Keratinocyte (primary cell): Measurements from ENCODE around the gene OPRL1. TPM values are rescaled to one million over a fixed set of nuclear protein-coding genes. Genes with fewer than 3 reads are reported as not detected.

Experiments
- DNase-seq: peaks from one replicate; pipeline ENCODE4 v3.0.0-alpha.2; 2011; ENCODE audit warnings: low read depth, missing footprints, low spot score
- FAIRE-seq: peaks from 2 replicates; lab custom pipeline; 2011; peaks lifted over from hg19 to GRCh38; lab: Jason Lieb, UNC
- H2AFZ ChIP-seq: 2 replicates; pipeline ENCODE4 v1.6.0; 2012; ENCODE audit warnings: low read length, control low read depth, inconsistent platforms; ENCODE audit not compliant: control insufficient read depth
- H3K27ac ChIP-seq: 2 replicates; pipeline ENCODE4 v1.5.1; 2011; ENCODE audit warnings: low read length; ENCODE audit not compliant: control insufficient read depth, insufficient read depth
- H3K27me3 ChIP-seq: 3 replicates; pipeline ENCODE4 v1.6.0; 2011; ENCODE audit warnings: low read length; ENCODE audit not compliant: control insufficient read depth, insufficient read depth; ENCODE audit errors: extremely low read depth
- H3K36me3 ChIP-seq, 2 experiments: 2 replicates in 1 of 2; 3 replicates in 1 of 2; pipeline ENCODE4 v1.5.1; 2011; ENCODE audit warnings: low read length in 2 of 2, mild to moderate bottlenecking in 1 of 2; ENCODE audit not compliant: control insufficient read depth in 2 of 2, insufficient read depth in 2 of 2; ENCODE audit errors: extremely low read depth in 1 of 2
- H3K4me1 ChIP-seq: 3 replicates; pipeline ENCODE4 v1.5.1; 2011; ENCODE audit warnings: low read length; ENCODE audit not compliant: control insufficient read depth, insufficient read depth; ENCODE audit errors: extremely low read depth
- H3K4me2 ChIP-seq: 3 replicates; pipeline ENCODE4 v1.6.0; 2011; ENCODE audit warnings: low read depth, low read length; ENCODE audit not compliant: control insufficient read depth, insufficient read depth; ENCODE audit errors: extremely low read depth
- H3K4me3 ChIP-seq, 3 experiments: fragments of 200-600 bp in 1 of 3; sonication (generic) in 1 of 3; 2 replicates in 2 of 3; 3 replicates in 1 of 3; pipeline ENCODE4 v1.5.1; 2011 to 2016; ENCODE audit warnings: low read length in 3 of 3, mild to moderate bottlenecking in 3 of 3, control low read depth in 2 of 3, inconsistent platforms in 1 of 3, low read depth in 1 of 3, mixed read lengths in 1 of 3, mixed run types in 1 of 3, moderate library complexity in 1 of 3; ENCODE audit not compliant: control insufficient read depth in 2 of 3, insufficient read depth in 2 of 3; ENCODE audit errors: extremely low read depth in 1 of 3
- H3K79me2 ChIP-seq: 2 replicates; pipeline ENCODE4 v1.6.0; 2012; ENCODE audit warnings: low read length; ENCODE audit not compliant: control insufficient read depth, insufficient read depth
- H3K9ac ChIP-seq: 3 replicates; pipeline ENCODE4 v1.6.0; 2011; ENCODE audit warnings: low read length; ENCODE audit not compliant: control insufficient read depth, insufficient read depth; ENCODE audit errors: extremely low read depth
- H3K9me1 ChIP-seq: 3 replicates; pipeline ENCODE4 v1.6.0; 2011; ENCODE audit warnings: low read length; ENCODE audit not compliant: control insufficient read depth, insufficient read depth; ENCODE audit errors: extremely low read depth
- H3K9me3 ChIP-seq: 2 replicates; pipeline ENCODE4 v1.5.1; 2012; ENCODE audit warnings: low read depth, low read length; ENCODE audit not compliant: control insufficient read depth
- H4K20me1 ChIP-seq: 3 replicates; pipeline ENCODE4 v1.6.0; 2011; ENCODE audit warnings: low read length; ENCODE audit not compliant: control insufficient read depth, insufficient read depth; ENCODE audit errors: extremely low read depth
- CTCF ChIP-seq, 3 experiments: IDR thresholded peaks in 1 of 3; conservative IDR thresholded peaks in 1 of 3; optimal IDR thresholded peaks in 1 of 3; 2 replicates in 2 of 3; 3 replicates in 1 of 3; pipeline versions ENCODE3 to v1.5.1; 2011; ENCODE audit warnings: low read length in 3 of 3, mild to moderate bottlenecking in 3 of 3, moderate library complexity in 2 of 3, control low read depth in 1 of 3, inconsistent platforms in 1 of 3; ENCODE audit not compliant: insufficient read depth in 2 of 3; ENCODE audit errors: extremely low read depth in 1 of 3
- EZH2 ChIP-seq: IDR thresholded peaks from one replicate; pipeline ENCODE4 v1.6.1; 2012; ENCODE audit warnings: inconsistent platforms, mild to moderate bottlenecking, low read length, moderate library complexity
- dilution Hi-C: fragments of 300-500 bp; cut with MboI; formaldehyde crosslinking; loops from one replicate; pipeline ENCODE4 v1.7.0; 2020; ENCODE audit warnings: low sequenced_read_pairs; ENCODE audit not compliant: extremely low pct_ligation_motif_present
- polyA plus RNA-seq, 5 experiments: library from polyadenylated mRNA; depleted of rRNA in 3 of 5; stranded (reverse) in 3 of 5; stranded (forward) in 1 of 5; unstranded in 1 of 5; fragments of >200 nt; gene quantifications; 1 replicate in 1 of 5; 2 replicates in 3 of 5; 3 replicates in 1 of 5; pipeline versions ENCODE4 v1.2.1 to v1.2.3, GENCODE V29; 2011 to 2012; ENCODE audit warnings: missing spikeins in 2 of 5, low read depth in 1 of 5, low replicate concordance in 1 of 5

OPRL1 gene
- polyA plus RNA-seq, 1 donor (not counting 4 experiments of a cell fraction or from before 2014, with no cell fraction given): 0.25 TPM

DNA sequence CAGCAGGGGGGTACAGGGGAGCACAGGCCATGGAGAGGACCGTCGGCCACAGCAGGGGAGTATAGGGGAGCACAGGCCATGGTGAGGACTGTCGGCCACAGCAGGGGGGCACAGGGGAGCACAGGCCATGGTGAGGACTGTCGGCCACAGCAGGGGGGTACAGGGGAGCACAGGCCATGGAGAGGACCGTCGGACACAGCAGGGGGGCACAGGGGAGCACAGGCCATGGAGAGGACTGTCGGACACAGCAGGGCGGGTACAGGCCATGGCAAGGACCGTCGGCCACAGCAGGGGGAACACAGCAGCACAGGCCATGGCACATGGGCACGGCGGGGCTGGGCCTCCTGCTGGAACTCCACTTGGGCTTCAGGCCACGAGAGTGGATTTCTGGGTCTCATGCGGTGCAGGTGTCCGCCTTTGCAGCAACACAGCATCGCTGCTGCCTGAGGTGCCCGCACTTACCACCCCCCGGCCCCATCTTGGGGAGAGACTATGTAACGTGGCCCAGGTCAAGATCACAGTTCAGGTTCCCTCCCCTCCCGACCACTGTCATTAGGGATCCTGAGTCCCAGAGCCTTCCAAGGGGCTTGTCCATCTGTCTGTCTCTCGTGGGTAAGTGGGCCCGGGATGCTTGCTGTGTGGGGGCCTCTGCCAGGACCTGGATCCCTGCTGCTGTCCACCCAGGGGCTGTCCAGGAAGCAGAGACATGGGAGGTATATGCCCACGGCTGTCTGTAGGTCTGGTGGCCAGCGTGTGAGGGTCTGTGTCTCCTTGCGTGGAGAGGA is 25.0 kb downstream of the OPRL1 start:
- H3K9me3 ChIP-seq: no peaks in the 10 kb centered on the region
- H3K9me1 ChIP-seq: no peaks in the 10 kb centered on the region
- no peak for DNase-seq
- H2AFZ ChIP-seq: no peak overlapping the region
- no peaks in the 10 kb centered on the region for H3K36me3 ChIP-seq
- H3K27me3 ChIP-seq: peaks cover 35% of the 10 kb centered on the region
- no peak for TF ChIP-seq CTCF (optimal IDR thresholded peaks at IDR 0.05 in 1 of 3, IDR thresholded peaks at IDR 0.05 in 1 of 3, conservative IDR thresholded peaks at IDR 0.05 in 1 of 3; ENCODE audit: extremely low read depth in 1 of 3, insufficient read depth in 2 of 3, low read length in 3 of 3)
- no peak for TF ChIP-seq EZH2
- H3K4me1 ChIP-seq: no peaks in the 10 kb centered on the region
- no peaks in the 10 kb centered on the region for H3K79me2 ChIP-seq
- H3K9ac ChIP-seq: no peak overlapping the region
- dilution Hi-C loops: no loop called here
- no peaks in the 10 kb centered on the region for H4K20me1 ChIP-seq
- H3K4me2 ChIP-seq: no peak overlapping the region
- FAIRE-seq: no peak
- no peak overlapping the region for H3K27ac ChIP-seq
- H3K4me3 ChIP-seq: no peak overlapping the region

DNA sequence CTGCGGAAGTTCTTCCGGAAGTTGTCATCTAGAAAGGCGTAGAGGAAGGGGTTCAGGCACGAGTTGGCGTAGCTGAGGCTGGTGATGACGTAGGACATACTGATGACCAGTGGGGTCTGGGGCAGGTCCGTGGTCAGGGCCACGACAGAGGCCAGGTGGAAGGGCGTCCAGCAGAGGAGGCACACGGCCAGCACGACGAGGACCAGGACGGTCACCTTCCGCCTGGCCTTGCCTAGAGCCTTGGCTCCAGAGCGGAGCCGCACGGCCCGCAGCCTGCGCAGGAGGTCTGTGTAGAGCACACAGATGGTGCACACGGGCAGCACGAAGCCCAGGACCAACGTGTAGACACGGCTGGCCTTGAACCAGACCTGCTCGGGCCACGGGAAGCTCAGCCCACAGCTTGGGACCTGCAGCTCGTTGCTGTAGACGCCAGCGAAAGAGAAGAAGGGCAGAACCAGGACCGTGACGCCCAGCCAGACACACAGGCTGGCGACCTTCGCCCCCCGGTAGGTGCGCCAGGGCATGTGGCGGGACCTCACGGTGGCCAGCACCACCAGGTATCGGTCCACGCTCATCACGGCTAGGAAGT is 26.1 kb downstream of the OPRL1 start:
- no peak overlapping the region for H2AFZ ChIP-seq
- H3K79me2 ChIP-seq: no peaks in the 10 kb centered on the region
- DNase-seq (no peak), FAIRE-seq (no peak)
- H3K4me3 ChIP-seq: no peak overlapping the region
- dilution Hi-C loops: no loop called here
- H3K27ac ChIP-seq: no peak overlapping the region
- no peaks in the 10 kb centered on the region for H3K36me3 ChIP-seq
- no peaks in the 10 kb centered on the region for H4K20me1 ChIP-seq
- H3K27me3 ChIP-seq: peaks cover 30% of the 10 kb centered on the region
- TF ChIP-seq EZH2: no peak
- no peak for TF ChIP-seq CTCF (optimal IDR thresholded peaks at IDR 0.05 in 1 of 3, IDR thresholded peaks at IDR 0.05 in 1 of 3, conservative IDR thresholded peaks at IDR 0.05 in 1 of 3; ENCODE audit: extremely low read depth in 1 of 3, insufficient read depth in 2 of 3, low read length in 3 of 3)
- H3K9me3 ChIP-seq: no peaks in the 10 kb centered on the region
- H3K9ac ChIP-seq: no peak overlapping the region
- H3K4me2 ChIP-seq: no peak overlapping the region
- no peaks in the 10 kb centered on the region for H3K9me1 ChIP-seq
- no peaks in the 10 kb centered on the region for H3K4me1 ChIP-seq
